GM18499 (cell line): ENCODE measurements around the gene ELL3.
"Not testable (repeated sequence)": the region's sequence is repeated elsewhere in the genome, so short reads cannot be mapped to it uniquely, and the experiment has no call there.

Experiments
- ATAC-seq: cut with Tn5 transposase; IDR thresholded peaks from one replicate; pipeline ENCODE4 v1.9.1; 2021; ENCODE audit warnings: moderate number of reproducible peaks; ENCODE audit not compliant: insufficient read depth, unreplicated experiment

Gene ELL3

GRCh38 chr15:43776718-43777266, at the start of gene ELL3:
Gene ELL3, minus strand, starts transcription at chr15:43776966. Its CDS starts 65 bp downstream, at chr15:43776901.
- peak; percentile 10 for ATAC-seq

DNA sequence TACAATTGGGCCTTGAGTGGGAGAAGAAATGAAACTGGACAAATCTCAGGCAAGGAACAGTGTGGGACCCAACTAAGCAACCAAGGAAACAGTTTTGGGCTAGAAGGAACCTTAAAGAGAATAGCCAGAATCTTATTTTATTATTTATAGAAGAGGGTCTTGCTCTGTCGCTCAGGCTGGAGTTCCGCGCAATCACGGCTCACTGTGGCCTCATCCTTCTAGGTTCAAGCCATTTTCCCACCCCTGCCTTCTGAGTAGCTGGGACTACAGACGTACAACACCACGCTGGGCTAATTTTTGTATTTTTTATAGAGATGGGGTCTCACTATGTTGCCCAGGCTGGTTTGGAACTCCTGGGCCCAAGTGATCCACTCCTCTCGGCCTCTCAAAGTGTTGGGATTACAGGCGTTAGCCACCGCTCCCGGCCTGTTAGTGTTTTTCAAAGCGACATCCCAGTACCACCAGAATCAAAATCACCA, 49.3 kb upstream of the ELL3 start:
- ATAC-seq = no peak

DNA sequence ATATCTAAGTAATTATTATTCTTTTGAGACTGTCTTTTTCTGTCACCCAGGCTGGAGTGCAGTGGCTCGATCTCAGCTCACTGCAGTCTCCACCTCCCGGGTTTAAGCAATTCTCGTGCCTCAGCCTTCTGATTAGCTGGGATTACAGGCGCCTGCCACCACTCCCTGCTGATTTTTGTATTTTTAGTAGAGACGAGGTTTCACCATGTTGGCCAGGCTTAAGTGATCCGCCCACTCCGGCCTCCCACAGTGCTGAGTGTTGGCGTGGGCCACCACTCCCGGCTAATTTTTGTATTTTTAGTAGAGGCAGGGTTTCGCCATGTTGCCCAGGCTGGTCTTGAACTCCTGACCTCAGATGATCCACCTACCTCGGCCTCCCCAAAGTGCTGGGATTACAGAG, 48.5 kb upstream of the ELL3 start:
- ATAC-seq = not testable (repeated sequence)

DNA sequence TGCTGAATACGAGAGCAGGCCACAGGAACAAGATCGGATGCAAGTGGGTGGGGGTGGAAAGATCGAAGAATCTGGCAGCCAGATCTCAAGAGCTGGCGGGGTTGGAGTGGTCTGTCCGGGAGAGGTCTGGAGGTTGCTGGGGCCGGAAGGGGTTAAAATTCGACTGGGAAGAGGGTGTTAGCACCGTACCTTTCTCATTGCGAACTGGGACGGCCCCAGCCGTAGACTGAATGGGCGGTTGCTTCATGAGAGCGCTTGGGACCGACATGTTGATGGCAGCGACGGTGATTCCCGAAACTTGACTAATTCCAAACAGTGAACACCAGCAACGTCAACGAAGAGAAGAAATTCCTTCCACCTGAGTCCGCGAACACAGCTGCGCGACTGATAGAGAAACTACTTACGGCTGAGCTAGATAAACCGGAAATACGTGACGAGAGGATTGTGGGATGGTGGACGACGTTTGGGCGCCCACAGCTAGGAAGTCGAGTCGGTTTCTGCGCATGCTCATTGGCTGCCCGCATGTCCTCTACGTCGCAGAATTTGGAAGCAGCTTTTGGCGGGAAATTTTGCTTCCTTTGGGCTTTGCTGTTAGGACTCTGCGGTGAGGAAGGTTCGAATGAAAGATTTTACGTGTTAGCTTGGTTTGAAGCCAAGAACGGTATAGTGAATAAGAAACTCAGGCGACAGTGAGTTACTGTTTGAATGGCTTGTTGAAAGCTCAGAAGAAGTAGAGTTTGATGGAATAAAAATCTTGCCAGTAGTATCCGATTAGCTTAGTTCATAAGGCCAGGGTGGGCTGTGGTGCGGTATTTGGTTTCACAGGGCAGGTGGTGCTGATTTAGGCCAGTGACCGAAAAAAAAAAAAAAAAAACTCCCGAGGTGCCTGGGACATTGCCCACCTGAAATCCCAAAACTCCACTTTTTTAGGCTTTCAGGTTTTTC, 47.8 kb upstream of the ELL3 start, which contains the start of gene MFAP1:
Gene MFAP1, minus strand, starts transcription at position 389 of the 945 bp plus-strand sequence. Its CDS starts 121 bp downstream, at position 268.
- ATAC-seq = peak; percentile 60

DNA sequence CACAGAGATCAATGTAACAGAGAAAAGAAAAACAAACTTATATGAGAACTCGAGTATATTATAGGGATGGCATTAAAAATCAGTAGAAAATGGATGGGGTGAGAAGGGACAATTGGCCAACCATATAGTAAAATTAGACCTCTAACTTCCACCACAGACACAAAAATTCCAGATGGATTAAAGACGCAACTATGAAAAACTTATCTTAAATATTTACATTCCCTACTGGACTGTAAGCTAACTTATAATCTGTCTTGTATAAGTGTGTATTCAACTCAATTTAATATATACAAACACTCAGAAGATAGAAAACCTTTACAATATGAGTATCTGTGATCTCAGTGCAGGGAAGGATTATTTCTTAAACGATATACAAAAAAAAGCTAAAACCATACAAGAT, 44.7 kb upstream of the ELL3 start:
- ATAC-seq = no peak

- ATAC-seq = not testable (repeated sequence)
These were observed 38.3 kb upstream of the ELL3 start for GRCh38 chr15:43815064-43815463.

DNA sequence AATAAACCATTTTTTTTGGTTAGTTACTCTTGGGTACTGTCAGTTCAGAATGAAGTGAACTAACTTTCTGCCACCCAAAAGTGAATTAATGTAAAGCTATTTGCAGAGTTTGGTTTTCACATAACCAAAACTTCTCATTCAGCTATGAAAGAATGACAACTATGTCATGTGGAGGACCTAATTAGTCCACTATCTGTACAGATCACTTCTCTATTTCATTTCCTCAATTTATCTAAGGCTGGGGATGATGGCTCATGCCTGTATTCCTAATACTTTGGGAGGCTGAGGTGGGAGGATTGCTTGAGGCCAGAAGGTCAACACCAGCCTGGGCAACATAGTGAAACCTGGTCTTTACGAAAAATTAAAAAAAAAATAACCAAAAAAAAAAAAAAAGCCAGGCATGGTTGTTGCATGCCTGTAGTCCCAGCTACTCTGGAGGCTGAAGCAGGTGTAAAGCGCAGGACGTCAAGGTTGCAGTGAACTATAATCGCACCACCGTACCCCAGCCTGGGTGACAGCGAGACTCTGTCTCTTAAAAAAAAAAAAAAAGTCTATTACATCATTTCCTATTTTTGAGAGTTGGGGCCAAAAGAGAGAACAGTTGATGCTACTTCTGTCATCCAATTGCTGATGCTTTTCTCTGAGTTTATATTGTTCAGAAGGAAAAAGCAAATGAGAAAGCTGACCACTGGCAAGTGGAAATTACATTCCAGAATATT, 32.4 kb upstream of the ELL3 start:
- peak; percentile 58 for ATAC-seq

DNA sequence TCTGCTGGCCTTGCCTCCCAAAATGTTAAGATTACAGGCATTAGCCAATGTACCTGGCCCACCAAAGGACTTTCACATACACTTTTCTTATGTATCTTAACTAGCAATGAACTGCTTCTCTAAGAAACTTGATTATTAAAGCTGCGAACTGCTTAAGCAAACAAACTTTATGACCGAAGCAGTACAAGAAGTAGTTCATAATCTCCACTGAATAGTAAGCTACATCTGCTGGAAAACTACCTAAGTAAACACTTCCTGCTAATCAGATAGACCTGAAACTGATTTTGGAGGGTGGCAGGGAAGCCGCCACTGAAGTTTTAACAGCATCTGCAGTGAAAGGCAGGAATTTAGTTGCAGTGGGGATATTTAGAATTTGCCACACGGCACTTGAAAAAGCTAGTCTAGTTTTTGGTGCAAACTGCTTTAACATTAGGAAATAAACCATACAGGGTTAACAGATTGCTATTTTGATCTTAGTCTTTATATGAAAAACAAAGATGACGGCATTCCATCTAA, 31.7 kb upstream of the ELL3 start:
- ATAC-seq = no peak

DNA sequence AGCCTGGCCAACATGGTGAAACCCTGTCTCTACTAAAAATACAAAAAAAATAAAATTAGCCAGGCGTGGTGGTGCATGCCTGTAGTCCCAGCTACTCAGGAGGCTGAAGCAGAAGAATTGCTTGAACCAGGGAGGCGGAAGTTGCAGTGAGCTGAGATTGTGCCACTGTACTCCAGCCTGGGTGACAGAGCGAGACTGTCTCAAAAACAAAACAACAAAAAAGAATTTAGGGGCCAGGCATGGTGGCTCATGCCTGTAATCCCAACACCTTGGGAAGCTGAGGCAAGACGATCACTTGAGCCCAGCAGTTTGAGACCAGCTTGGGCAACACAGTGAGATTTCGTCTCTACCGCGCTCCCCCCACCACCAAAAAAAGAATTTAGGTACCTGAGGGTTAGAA, 25.9 kb upstream of the ELL3 start:
- ATAC-seq = not testable (repeated sequence)

DNA sequence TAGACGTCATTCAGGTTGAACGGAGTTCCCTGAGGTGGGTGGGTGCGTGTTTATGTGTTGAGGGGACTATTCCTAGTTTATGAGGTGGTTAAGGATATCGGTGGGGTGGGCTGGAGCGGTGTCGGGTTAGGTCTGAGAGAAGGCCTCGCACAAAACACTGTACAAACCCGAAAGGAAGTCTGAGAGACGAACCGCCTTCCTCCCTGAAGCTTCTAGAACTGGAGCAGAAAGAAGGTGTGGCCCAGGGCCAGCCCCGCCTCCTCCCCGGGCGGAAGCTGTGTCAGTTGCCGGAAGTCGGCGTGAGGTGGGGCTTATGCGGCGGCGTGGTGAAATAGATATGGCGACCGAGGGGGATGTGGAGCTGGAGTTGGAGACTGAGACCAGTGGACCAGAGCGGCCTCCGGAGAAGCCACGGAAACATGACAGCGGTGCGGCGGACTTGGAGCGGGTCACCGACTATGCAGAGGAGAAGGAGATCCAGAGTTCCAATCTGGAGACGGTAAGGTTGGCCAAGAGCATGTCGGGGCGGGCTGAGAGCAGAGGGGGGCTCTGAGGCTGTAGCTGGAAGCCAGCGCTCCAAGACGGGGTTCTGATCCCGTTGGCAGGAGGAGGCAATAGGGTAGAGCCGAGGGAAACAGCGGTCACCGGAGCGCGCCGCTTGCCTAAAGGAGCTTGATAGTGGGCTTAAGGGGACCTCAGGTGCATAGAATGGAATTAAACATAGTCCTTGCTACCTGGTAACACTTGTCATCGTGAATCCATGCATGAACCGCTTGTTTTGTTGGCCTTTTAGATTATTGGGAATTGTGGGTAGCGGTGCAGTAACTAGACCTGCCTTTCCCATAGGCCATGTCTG, 23.7 kb upstream of the ELL3 start, which contains the start of gene HYPK:
Gene HYPK, plus strand, starts transcription at position 314 of the 856 bp plus-strand sequence. Its CDS starts 24 bp downstream, at position 338.
- no peak for ATAC-seq

DNA sequence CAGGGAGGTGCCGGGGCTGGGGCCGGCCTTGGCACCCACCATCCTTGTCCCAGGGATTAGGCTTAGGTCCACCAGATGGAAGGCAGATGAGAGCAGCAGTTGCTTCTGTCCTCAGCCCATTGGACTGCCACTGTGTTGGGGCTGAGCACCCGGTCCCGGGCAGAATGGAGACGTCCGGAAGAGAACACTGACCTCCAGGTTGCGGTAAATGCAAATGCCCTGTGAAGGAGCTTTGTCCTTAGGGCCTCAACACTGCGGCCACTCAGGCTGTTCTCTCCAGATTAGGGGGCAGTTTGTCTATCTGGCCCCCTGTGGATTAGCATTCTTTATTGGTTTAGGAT, 23.1 kb upstream of the ELL3 start, which contains the start of gene SERINC4:
Gene SERINC4, minus strand, starts transcription at position 276 of the 341 bp plus-strand sequence. Its CDS starts 234 bp downstream, at position 42.
- no peak for ATAC-seq

- ATAC-seq = no peak
These were observed 22.6 kb upstream of the ELL3 start for GRCh38 chr15:43799209-43799944.

GRCh38 chr15:43796566-43796965, 19.8 kb upstream of the ELL3 start:
- no peak for ATAC-seq

GRCh38 chr15:43795997-43796396, 19.2 kb upstream of the ELL3 start:
- no peak for ATAC-seq

DNA sequence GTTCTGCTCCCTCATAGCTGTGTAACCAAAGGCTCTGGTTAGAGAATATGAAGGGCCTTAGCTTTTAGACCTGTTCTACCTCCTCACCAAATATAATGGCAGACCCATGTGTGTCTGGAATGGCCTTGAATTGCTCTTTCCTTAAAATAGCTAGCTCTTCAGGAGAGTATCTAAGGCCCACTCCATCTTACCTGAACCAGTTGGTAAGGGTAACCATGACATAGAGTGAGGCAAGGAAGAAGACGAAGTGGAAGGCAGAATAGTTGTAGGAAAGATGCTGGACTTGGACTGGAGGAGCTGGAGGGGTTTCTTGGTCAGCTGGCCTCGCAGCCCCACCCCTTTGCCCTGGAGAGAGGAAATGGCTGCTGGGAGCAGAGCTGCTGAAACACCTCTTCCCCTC, 18.4 kb upstream of the ELL3 start:
- ATAC-seq = no peak

- ATAC-seq = no peak
These were observed 17.7 kb upstream of the ELL3 start for GRCh38 chr15:43794269-43795037.

- ATAC-seq = no peak
These were observed 16.9 kb upstream of the ELL3 start for GRCh38 chr15:43793647-43794046.
